Mucosa of rectum (tissue), 2 donors: ENCODE results near the gene CDK2.

ENCODE experiments used
- H3K27ac ChIP-seq, 2 donors: one replicate each; pipeline ENCODE4 v1.7.0; 2013; ENCODE audit warnings: inconsistent platforms in 2 of 2, low read depth in 2 of 2, low read length in 2 of 2
- H3K27me3 ChIP-seq, 2 donors: one replicate each; pipeline ENCODE4 v1.7.0; 2013; ENCODE audit warnings: low read length in 2 of 2; ENCODE audit not compliant: control insufficient read depth in 2 of 2, insufficient read depth in 2 of 2
- H3K36me3 ChIP-seq, 2 donors: one replicate each; pipeline ENCODE4 v1.7.0; 2013; ENCODE audit warnings: low read length in 2 of 2; ENCODE audit not compliant: control insufficient read depth in 2 of 2, insufficient read depth in 2 of 2
- H3K4me1 ChIP-seq, 2 donors: one replicate each; pipeline ENCODE4 v1.7.0; 2013; ENCODE audit warnings: low read length in 2 of 2, mild to moderate bottlenecking in 1 of 2; ENCODE audit not compliant: control insufficient read depth in 2 of 2, insufficient read depth in 2 of 2
- H3K4me3 ChIP-seq, 2 donors: one replicate each; pipeline ENCODE4 v1.7.0; 2013; ENCODE audit warnings: low read length in 2 of 2
- H3K9ac ChIP-seq, 2 donors: one replicate each; pipeline ENCODE4 v1.7.0; 2013; ENCODE audit warnings: low read length in 2 of 2, low read depth in 1 of 2, mild to moderate bottlenecking in 1 of 2
- H3K9me3 ChIP-seq, 2 donors: one replicate each; pipeline ENCODE4 v1.7.0; 2013; ENCODE audit warnings: low read length in 2 of 2; ENCODE audit not compliant: control insufficient read depth in 2 of 2
- donor health status: healthy.
- donor health status: Normal muscosa, but diverticular disease.

The CDK2 gene

GRCh38 chr12:55963760-55964159 is 2.9 kb upstream of the CDK2 start:
- H3K9ac ChIP-seq = no peak overlapping the region
- H3K27ac ChIP-seq = no peak overlapping the region
- H3K9me3 ChIP-seq = no peaks in the 10 kb centered on the region
- H3K36me3 ChIP-seq = no peaks in the 10 kb centered on the region
- H3K4me3 ChIP-seq = no peak overlapping the region
- peaks cover 15 to 18% of the 10 kb centered on the region in 2 donors for H3K4me1 ChIP-seq
- no peaks in the 10 kb centered on the region for H3K27me3 ChIP-seq

GRCh38 chr12:55965240-55965639 is 1.4 kb upstream of the CDK2 start:
- Histone ChIP-seq H3K36me3 (no peaks in the 10 kb centered on the region), H3K9ac (no peak overlapping the region), H3K4me3 (no peak overlapping the region), H3K4me1 (peaks cover 15 to 18% of the 10 kb centered on the region in 2 donors), H3K27me3 (no peaks in the 10 kb centered on the region), H3K9me3 (no peaks in the 10 kb centered on the region), H3K27ac (no peak overlapping the region)

DNA sequence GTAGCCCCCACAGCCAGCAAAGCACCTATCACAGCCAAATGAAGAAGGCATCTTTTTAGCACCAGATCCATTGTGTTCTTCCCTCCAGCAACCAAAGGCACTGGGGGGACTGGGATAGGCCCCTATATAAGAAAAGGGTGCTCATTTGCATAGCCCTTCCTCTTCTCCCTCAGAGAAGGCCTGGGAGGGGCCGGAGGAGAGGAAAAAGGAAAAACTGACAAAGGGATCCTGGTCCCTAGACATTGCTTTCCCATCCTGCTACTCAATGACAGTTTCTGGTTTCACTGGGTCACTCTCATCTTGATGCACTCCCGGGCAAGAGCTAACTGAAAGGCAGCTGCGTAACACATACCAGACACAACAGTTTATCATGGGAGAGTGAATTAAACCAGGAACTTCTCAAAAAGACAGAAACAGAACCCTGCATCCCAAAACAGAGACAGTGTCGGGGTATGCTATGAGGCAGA is 656 bp upstream of the CDK2 start, which contains the start of gene PMEL:
TSS of gene PMEL (minus strand) at position 102 of the 467 bp plus-strand sequence. CDS start at position 71, 31 bp downstream.
- peak within 1 kb of the TSS; percentile 90 to 92 for H3K4me3 ChIP-seq
- peaks cover 15 to 18% of the 10 kb centered on the region in 2 donors for H3K4me1 ChIP-seq
- H3K9me3 ChIP-seq = no peaks in the 10 kb centered on the region
- peak within 1 kb of the TSS; percentile 88 to 92 for H3K9ac ChIP-seq
- no peaks in the 10 kb centered on the region for H3K27me3 ChIP-seq
- peak within 1 kb of the TSS; percentile 76 to 77 for H3K27ac ChIP-seq
- no peaks in the 10 kb centered on the region for H3K36me3 ChIP-seq

- no peaks in the 10 kb centered on the region for H3K9me3 ChIP-seq
- no peak overlapping the region for H3K4me3 ChIP-seq
- H3K27me3 ChIP-seq = no peaks in the 10 kb centered on the region
- H3K27ac ChIP-seq = no peak overlapping the region
- H3K4me1 ChIP-seq = peaks cover 23 to 28% of the 10 kb centered on the region in 2 donors
- H3K36me3 ChIP-seq = no peaks in the 10 kb centered on the region
- H3K9ac ChIP-seq = no peak overlapping the region
Observed at GRCh38 chr12:55969356-55969755, 2.7 kb downstream of the CDK2 start.

DNA sequence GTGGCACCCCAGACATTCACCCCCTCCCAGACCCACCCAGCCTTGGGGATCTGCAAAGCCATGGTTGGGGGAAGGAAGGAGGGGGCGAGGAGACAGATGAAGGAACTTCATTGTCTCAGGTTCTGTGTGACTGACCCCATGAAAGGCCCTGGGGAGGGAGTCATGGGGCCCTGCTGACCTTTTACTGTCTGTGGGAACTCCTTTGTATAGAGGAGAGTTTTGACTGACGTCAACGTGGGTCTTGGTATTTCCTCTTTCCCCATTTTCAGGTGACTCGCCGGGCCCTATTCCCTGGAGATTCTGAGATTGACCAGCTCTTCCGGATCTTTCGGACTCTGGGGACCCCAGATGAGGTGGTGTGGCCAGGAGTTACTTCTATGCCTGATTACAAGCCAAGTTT is 4.1 kb downstream of the CDK2 start:
- Histone ChIP-seq H3K4me3 (no peak overlapping the region), H3K36me3 (no peaks in the 10 kb centered on the region), H3K9ac (no peak overlapping the region), H3K27ac (no peak overlapping the region), H3K4me1 (peaks cover 29 to 37% of the 10 kb centered on the region in 2 donors), H3K27me3 (no peaks in the 10 kb centered on the region), H3K9me3 (no peaks in the 10 kb centered on the region)

GRCh38 chr12:55972042-55972441 is 5.4 kb downstream of the CDK2 start:
- H3K36me3 ChIP-seq = no peaks in the 10 kb centered on the region
- no peaks in the 10 kb centered on the region for H3K27me3 ChIP-seq
- peak overlapping the region in 1 of 2 donors; percentile 97 for H3K27ac ChIP-seq
- no peaks in the 10 kb centered on the region for H3K9me3 ChIP-seq
- H3K9ac ChIP-seq = peak overlapping the region in 1 of 2 donors; percentile 95
- H3K4me1 ChIP-seq = peaks cover 27 to 38% of the 10 kb centered on the region in 2 donors
- no peak overlapping the region for H3K4me3 ChIP-seq

GRCh38 chr12:55972456-55972855 is 5.8 kb downstream of the CDK2 start:
- Histone ChIP-seq H3K4me3 (peak overlapping the region; percentile 78 to 88), H3K27ac (peak overlapping the region; percentile 94 to 97), H3K36me3 (no peaks in the 10 kb centered on the region), H3K9me3 (no peaks in the 10 kb centered on the region), H3K4me1 (peaks cover 25 to 38% of the 10 kb centered on the region in 2 donors), H3K9ac (peak overlapping the region; percentile 78 to 95), H3K27me3 (no peaks in the 10 kb centered on the region)

GRCh38 chr12:55972911-55973598 is 6.4 kb downstream of the CDK2 start:
- H3K9me3 ChIP-seq = no peaks in the 10 kb centered on the region
- no peaks in the 10 kb centered on the region for H3K36me3 ChIP-seq
- peak overlapping the region; percentile 78 to 95 for H3K9ac ChIP-seq
- H3K4me1 ChIP-seq = peaks cover 25 to 38% of the 10 kb centered on the region in 2 donors
- peak overlapping the region; percentile 78 to 88 for H3K4me3 ChIP-seq
- H3K27ac ChIP-seq = peak overlapping the region; percentile 94 to 97
- H3K27me3 ChIP-seq = no peaks in the 10 kb centered on the region

DNA sequence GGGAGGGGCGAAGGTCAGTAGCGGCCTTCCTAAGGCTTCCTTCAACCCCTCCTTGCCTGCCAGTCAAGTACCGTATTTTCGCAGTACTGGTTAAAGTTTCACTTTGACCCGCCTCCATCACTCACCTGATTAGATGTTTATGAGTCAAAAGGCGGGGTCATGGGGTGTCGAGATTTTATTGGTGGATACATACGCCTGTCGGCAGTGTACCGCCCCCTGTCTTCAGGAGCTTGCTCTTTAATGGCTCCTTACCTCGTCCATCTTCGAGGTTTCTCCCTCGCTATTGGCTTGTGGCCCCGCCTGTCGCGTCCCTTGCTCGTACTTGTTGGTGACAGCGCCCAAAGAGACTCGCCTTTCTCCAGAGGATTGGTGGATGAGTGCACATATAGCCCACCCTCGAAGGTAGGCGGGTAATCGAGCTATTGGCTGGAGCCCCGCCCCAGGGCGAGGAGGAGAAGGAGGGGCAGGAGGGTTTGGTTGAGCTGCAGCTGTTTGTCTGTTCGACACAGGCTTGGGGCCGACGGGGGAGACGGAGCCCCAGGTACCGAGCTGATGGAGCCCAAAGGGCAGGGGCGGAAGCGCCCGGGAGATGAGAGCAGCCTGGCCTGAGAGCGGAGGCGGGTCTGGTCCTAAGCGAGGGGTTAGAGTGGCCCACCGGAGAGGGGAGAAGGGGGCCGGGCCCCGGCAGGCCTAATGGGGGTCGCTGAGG is 7.1 kb downstream of the CDK2 start, which contains the start of gene RAB5B:
TSS of gene RAB5B (plus strand) at position 480 of the 709 bp plus-strand sequence. CDS start 12,883 bp downstream, outside the sequence.
- Histone ChIP-seq H3K9ac (peak within 1 kb of the TSS; percentile 96 to 100), H3K27ac (peak within 1 kb of the TSS; percentile 95 to 97), H3K4me1 (peaks cover 25 to 38% of the 10 kb centered on the region in 2 donors), H3K4me3 (peak within 1 kb of the TSS; percentile 88 to 99), H3K27me3 (no peaks in the 10 kb centered on the region), H3K36me3 (no peaks in the 10 kb centered on the region), H3K9me3 (no peaks in the 10 kb centered on the region)

DNA sequence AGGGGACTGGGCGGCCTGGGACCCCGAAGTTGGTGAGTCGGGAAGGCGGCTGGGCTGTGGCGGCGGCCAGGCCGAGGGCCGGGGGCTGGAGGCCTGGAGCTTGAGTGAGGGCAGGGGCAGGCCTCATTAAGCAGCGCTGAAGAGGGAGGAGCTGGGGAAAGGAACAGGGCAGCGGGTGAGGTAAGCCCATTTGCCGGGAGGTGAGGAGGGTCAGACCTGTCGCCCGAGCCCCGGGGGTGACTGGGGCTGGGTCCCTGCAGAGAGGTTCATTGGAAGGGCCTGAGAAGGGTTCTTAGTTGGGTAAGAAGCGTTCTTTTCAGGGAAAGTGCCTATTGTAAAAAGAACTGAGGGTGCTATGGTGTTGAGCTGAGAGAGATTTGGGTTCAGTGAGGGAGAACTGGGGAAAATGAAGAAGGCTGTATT is 7.7 kb downstream of the CDK2 start:
- peaks cover 25 to 38% of the 10 kb centered on the region in 2 donors for H3K4me1 ChIP-seq

More for the DNA sequence above, 7.7 kb downstream of the CDK2 start:
- Histone ChIP-seq H3K9me3 (no peaks in the 10 kb centered on the region), H3K4me3 (peak overlapping the region; percentile 86 to 99), H3K9ac (peak overlapping the region; percentile 96 to 100), H3K27me3 (no peaks in the 10 kb centered on the region), H3K27ac (peak overlapping the region; percentile 95 to 96), H3K36me3 (peaks cover 0 to 3% of the 10 kb centered on the region in 2 donors)
